Body of pancreas (tissue), 4 donors: ENCODE measurements around the gene SVEP1.

Experiments used
- CTCF ChIP-seq, 7 experiments: fragments of 450-650 bp in 4 of 7; fragments of 200-600 bp in 3 of 7; sonication (generic) in 3 of 7; IDR thresholded peaks; one replicate each; pipeline ENCODE4 v1.5.1; 2016 to 2019; ENCODE audit warnings: antibody characterized with exemption in 7 of 7
- POLR2A ChIP-seq, 3 donors: fragments of 450-650 bp; IDR thresholded peaks; one replicate each; pipeline ENCODE4 v1.6.1; 2016; ENCODE audit warnings: antibody characterized with exemption in 3 of 3, mild to moderate bottlenecking in 2 of 3

- TF ChIP-seq CTCF (IDR thresholded peaks at IDR 0.05) (no peak), POLR2A (IDR thresholded peaks at IDR 0.05) (no peak)
Observed at GRCh38 chr9:110355911-110356310, 223.6 kb downstream of the SVEP1 start.
